IMR-90 (cell line): ENCODE results near the gene SLC45A2.

Experiments
- BHLHE40 ChIP-seq: fragments of 150-350 bp; IDR thresholded peaks from 2 replicates; pipeline ENCODE4 v1.6.1; 2016; ENCODE audit warnings: mild to moderate bottlenecking, low read depth, low read length
- CEBPB ChIP-seq: IDR thresholded peaks from 2 replicates; pipeline ENCODE4 v1.6.1; 2012; ENCODE audit warnings: low read depth, low read length, improper control_type of control experiment
- FOS ChIP-seq: fragments of 150-350 bp; IDR thresholded peaks from 2 replicates; pipeline ENCODE4 v1.6.1; 2016; ENCODE audit warnings: low read depth, low read length
- MAFK ChIP-seq: IDR thresholded peaks from 2 replicates; pipeline ENCODE4 v1.6.1; 2012; ENCODE audit warnings: low read depth, low read length, improper control_type of control experiment
- POLR2A ChIP-seq: IDR thresholded peaks from 2 replicates; pipeline ENCODE4 v1.6.1; 2012; ENCODE audit warnings: mild to moderate bottlenecking, low read depth, low read length
- RCOR1 ChIP-seq: IDR thresholded peaks from 2 replicates; pipeline ENCODE4 v1.6.1; 2012; ENCODE audit warnings: mild to moderate bottlenecking, low read length, improper control_type of control experiment; ENCODE audit not compliant: insufficient replicate concordance
- SMC3 ChIP-seq: fragments of 150-350 bp; IDR thresholded peaks from 2 replicates; pipeline ENCODE4 v1.6.1; 2016; ENCODE audit warnings: low read depth, mild to moderate bottlenecking, antibody characterized with exemption, low read length, moderate library complexity
- TF ChIP-seq, protein P1 (sequence below): conservative IDR thresholded peaks from 2 replicates; pipeline ENCODE4 v1.5.1; 2012; ENCODE audit warnings: mild to moderate bottlenecking, low read depth, low read length, improper control_type of control experiment
- TF ChIP-seq, protein P2 (sequence below): fragments of 150-350 bp; IDR thresholded peaks from 2 replicates; pipeline ENCODE4 v1.6.1; 2016; ENCODE audit warnings: low read depth, mild to moderate bottlenecking, low read length, moderate library complexity, borderline replicate concordance
- TF ChIP-seq, protein P3 (sequence below): fragments of 150-350 bp; IDR thresholded peaks from 2 replicates; pipeline ENCODE4 v1.6.1; 2017; ENCODE audit warnings: mild to moderate bottlenecking, antibody characterized with exemption, low read length, low read depth

DNA sequence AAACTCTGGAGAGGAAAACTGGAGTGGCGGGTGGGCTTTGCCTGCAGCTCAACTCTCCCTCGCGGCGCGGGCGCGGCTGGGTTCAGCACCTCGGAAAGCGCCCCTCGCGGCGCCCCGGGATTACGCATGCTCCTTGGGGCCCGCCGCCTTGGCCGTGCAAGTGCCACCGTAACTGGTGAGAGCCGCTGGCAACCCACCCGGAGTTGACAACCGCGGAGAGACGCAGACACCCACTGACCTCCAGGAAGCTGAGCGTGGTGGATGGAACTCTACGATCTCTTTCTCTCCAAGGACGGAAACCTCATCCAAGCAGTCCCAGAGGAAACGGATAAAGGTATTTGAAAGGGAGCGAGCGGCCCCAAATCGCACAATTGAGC lies 48.5 kb downstream of the SLC45A2 start:
- no peak for TF ChIP-seq POLR2A
- TF ChIP-seq, protein P1, sequence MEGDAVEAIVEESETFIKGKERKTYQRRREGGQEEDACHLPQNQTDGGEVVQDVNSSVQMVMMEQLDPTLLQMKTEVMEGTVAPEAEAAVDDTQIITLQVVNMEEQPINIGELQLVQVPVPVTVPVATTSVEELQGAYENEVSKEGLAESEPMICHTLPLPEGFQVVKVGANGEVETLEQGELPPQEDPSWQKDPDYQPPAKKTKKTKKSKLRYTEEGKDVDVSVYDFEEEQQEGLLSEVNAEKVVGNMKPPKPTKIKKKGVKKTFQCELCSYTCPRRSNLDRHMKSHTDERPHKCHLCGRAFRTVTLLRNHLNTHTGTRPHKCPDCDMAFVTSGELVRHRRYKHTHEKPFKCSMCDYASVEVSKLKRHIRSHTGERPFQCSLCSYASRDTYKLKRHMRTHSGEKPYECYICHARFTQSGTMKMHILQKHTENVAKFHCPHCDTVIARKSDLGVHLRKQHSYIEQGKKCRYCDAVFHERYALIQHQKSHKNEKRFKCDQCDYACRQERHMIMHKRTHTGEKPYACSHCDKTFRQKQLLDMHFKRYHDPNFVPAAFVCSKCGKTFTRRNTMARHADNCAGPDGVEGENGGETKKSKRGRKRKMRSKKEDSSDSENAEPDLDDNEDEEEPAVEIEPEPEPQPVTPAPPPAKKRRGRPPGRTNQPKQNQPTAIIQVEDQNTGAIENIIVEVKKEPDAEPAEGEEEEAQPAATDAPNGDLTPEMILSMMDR: no peak
- no peak for TF ChIP-seq FOS
- TF ChIP-seq, protein P2, sequence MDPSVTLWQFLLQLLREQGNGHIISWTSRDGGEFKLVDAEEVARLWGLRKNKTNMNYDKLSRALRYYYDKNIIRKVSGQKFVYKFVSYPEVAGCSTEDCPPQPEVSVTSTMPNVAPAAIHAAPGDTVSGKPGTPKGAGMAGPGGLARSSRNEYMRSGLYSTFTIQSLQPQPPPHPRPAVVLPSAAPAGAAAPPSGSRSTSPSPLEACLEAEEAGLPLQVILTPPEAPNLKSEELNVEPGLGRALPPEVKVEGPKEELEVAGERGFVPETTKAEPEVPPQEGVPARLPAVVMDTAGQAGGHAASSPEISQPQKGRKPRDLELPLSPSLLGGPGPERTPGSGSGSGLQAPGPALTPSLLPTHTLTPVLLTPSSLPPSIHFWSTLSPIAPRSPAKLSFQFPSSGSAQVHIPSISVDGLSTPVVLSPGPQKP: no peak
- no peak for TF ChIP-seq RCOR1
- TF ChIP-seq, protein P3, sequence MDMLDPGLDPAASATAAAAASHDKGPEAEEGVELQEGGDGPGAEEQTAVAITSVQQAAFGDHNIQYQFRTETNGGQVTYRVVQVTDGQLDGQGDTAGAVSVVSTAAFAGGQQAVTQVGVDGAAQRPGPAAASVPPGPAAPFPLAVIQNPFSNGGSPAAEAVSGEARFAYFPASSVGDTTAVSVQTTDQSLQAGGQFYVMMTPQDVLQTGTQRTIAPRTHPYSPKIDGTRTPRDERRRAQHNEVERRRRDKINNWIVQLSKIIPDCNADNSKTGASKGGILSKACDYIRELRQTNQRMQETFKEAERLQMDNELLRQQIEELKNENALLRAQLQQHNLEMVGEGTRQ: no peak
- TF ChIP-seq BHLHE40: no peak
- TF ChIP-seq MAFK: no peak
- no peak for TF ChIP-seq CEBPB
- no peak for TF ChIP-seq SMC3
